Measurements from ENCODE around the gene DCXR. TPM values are rescaled to one million over a fixed set of nuclear protein-coding genes. Genes with fewer than 3 reads are reported as not detected.

Gene DCXR
- total RNA-seq, 1 donor from 2014 or later = 219 TPM

GRCh38 chr17:82065638-82066303 lies 28.3 kb upstream of the DCXR start, which contains the start of gene DUS1L:
TSS of gene DUS1L (minus strand) at chr17:82065804. CDS start at chr17:82065059, 745 bp downstream.
- Histone ChIP-seq H3K9me3 (replicated peaks) (no peaks in the 10 kb centered on the region), H3K4me3 (peak within 1 kb of the TSS; percentile 97), H3K4me1 (peaks cover 30% of the 10 kb centered on the region), H3K27me3 (ENCODE audit: low read depth) (no peaks in the 10 kb centered on the region), H3K27ac (replicated peaks) (peak within 1 kb of the TSS; percentile 86), H3K36me3 (peaks cover 27% of the 10 kb centered on the region)
- no peak for TF ChIP-seq CTCF (IDR thresholded peaks at IDR 0.05; ENCODE audit: borderline replicate concordance)
- intact Hi-C loops (cut with micrococcal nuclease) = no loop called here
- peak; percentile 74 for DNase-seq

GRCh38 chr17:82065193-82065637 lies 27.7 kb upstream of the DCXR start:
- peak overlapping the region; percentile 97 for H3K4me3 ChIP-seq
- DNase-seq = no peak
- no peak for TF ChIP-seq CTCF (IDR thresholded peaks at IDR 0.05; ENCODE audit: borderline replicate concordance)

GRCh38 chr17:82064433-82065192 lies 27.1 kb upstream of the DCXR start:
- peaks cover 39% of the 10 kb centered on the region for H3K36me3 ChIP-seq
- H3K27ac ChIP-seq (replicated peaks) = peak overlapping the region; percentile 86
- intact Hi-C loops (cut with micrococcal nuclease) = no loop called here
- peaks cover 30% of the 10 kb centered on the region for H3K4me1 ChIP-seq
- TF ChIP-seq CTCF (IDR thresholded peaks at IDR 0.05; ENCODE audit: borderline replicate concordance) = no peak
- H3K9me3 ChIP-seq (replicated peaks) = no peaks in the 10 kb centered on the region
- H3K4me3 ChIP-seq = peak overlapping the region; percentile 97
- no peak for DNase-seq
- no peaks in the 10 kb centered on the region for H3K27me3 ChIP-seq (ENCODE audit: low read depth)

More at GRCh38 chr17:82065193-82065637, 27.7 kb upstream of the DCXR start:
- Histone ChIP-seq H3K36me3 (peaks cover 33% of the 10 kb centered on the region), H3K4me1 (peaks cover 30% of the 10 kb centered on the region), H3K9me3 (replicated peaks) (no peaks in the 10 kb centered on the region), H3K27me3 (ENCODE audit: low read depth) (no peaks in the 10 kb centered on the region), H3K27ac (replicated peaks) (peak overlapping the region; percentile 86)
- intact Hi-C loops (cut with micrococcal nuclease) = no loop called here

- no peak for TF ChIP-seq CTCF (IDR thresholded peaks at IDR 0.05; ENCODE audit: borderline replicate concordance)
- Histone ChIP-seq H3K36me3 (peaks cover 47% of the 10 kb centered on the region), H3K27me3 (ENCODE audit: low read depth) (no peaks in the 10 kb centered on the region), H3K4me3 (peak overlapping the region; percentile 97), H3K27ac (replicated peaks) (no peak overlapping the region), H3K4me1 (peaks cover 30% of the 10 kb centered on the region), H3K9me3 (replicated peaks) (no peaks in the 10 kb centered on the region)
- no peak for DNase-seq
- intact Hi-C loops (cut with micrococcal nuclease) = no loop called here
Measured at GRCh38 chr17:82063424-82064415, 26.2 kb upstream of the DCXR start.

- intact Hi-C loops (cut with micrococcal nuclease) = no loop called here
- H3K4me1 ChIP-seq = peaks cover 30% of the 10 kb centered on the region
- no peak for DNase-seq
Measured at GRCh38 chr17:82062984-82063368, 25.5 kb upstream of the DCXR start.

More at GRCh38 chr17:82062984-82063368, 25.5 kb upstream of the DCXR start:
- no peak for TF ChIP-seq CTCF (IDR thresholded peaks at IDR 0.05; ENCODE audit: borderline replicate concordance)
- H3K27ac ChIP-seq (replicated peaks) = no peak overlapping the region
- peaks cover 54% of the 10 kb centered on the region for H3K36me3 ChIP-seq
- no peak overlapping the region for H3K4me3 ChIP-seq
- H3K27me3 ChIP-seq (ENCODE audit: low read depth) = no peaks in the 10 kb centered on the region
- no peaks in the 10 kb centered on the region for H3K9me3 ChIP-seq (replicated peaks)

Measured in left ventricle myocardium inferior (tissue), 1 donor.